Kidney epithelial cell (primary cell): ENCODE data around the gene SPINT3. TPM values are rescaled to one million over a fixed set of nuclear protein-coding genes. Genes with fewer than 3 reads are reported as not detected.

ENCODE experiments used
- DNase-seq: peaks from one replicate; pipeline ENCODE4 v3.0.0-alpha.2; 2010; ENCODE audit warnings: low read depth
- H3K27me3 ChIP-seq: 2 replicates; pipeline ENCODE4 v1.6.0; 2011; ENCODE audit warnings: low read length; ENCODE audit not compliant: control insufficient read depth, insufficient read depth
- H3K36me3 ChIP-seq: 2 replicates; pipeline ENCODE4 v1.5.1; 2011; ENCODE audit warnings: low read length; ENCODE audit not compliant: control insufficient read depth, insufficient read depth
- H3K4me3 ChIP-seq: 2 replicates; pipeline ENCODE4 v1.5.1; 2011; ENCODE audit warnings: low read depth, mild to moderate bottlenecking, control low read depth, low read length
- CTCF ChIP-seq: IDR thresholded peaks from 2 replicates; pipeline ENCODE4 v1.5.1; 2011; ENCODE audit warnings: mild to moderate bottlenecking, moderate library complexity, low read length, control low read depth, inconsistent platforms; ENCODE audit not compliant: insufficient read depth, poor library complexity, severe bottlenecking
- total RNA-seq: library from RNA; depleted of rRNA; stranded (reverse); fragments of >200 nt; gene quantifications from 2 replicates; pipeline ENCODE4 v1.2.3, GENCODE V29; 2015

SPINT3 gene
- total RNA-seq, 1 donor from 2014 or later: not detected

GRCh38 chr20:45463709-45464108 is 51.7 kb downstream of the SPINT3 start:
- Histone ChIP-seq H3K4me3 (no peak overlapping the region), H3K36me3 (no peaks in the 10 kb centered on the region), H3K27me3 (peaks cover 13% of the 10 kb centered on the region)
- no peak for DNase-seq
- TF ChIP-seq CTCF: no peak

GRCh38 chr20:45462711-45463509 is 52.5 kb downstream of the SPINT3 start:
- no peak for TF ChIP-seq CTCF
- H3K27me3 ChIP-seq: peaks cover 10% of the 10 kb centered on the region
- H3K36me3 ChIP-seq: no peaks in the 10 kb centered on the region
- H3K4me3 ChIP-seq: no peak overlapping the region
- DNase-seq: no peak

Other genes starting within 250 kb of the SPINT3 start
- gene RBPJL, start 208.8 kb downstream of the SPINT3 start, total RNA-seq: not detected in 2 replicates
- gene MATN4, start 207.3 kb downstream of the SPINT3 start, total RNA-seq: not detected in 2 replicates
- gene SDC4, start 167.2 kb downstream of the SPINT3 start, total RNA-seq: 155 and 175 TPM in 2 replicates
- 54.3 and 55.2 TPM in 2 replicates for gene SYS1, start 152.5 kb downstream of the SPINT3 start, total RNA-seq
- not detected in 2 replicates for gene TP53TG5, start 137.3 kb downstream of the SPINT3 start, total RNA-seq
- 57.2 and 64.4 TPM in 2 replicates for gene DBNDD2, start 107.3 kb downstream of the SPINT3 start, total RNA-seq
- 69.8 and 92.7 TPM in 2 replicates for gene PIGT, start 99.5 kb downstream of the SPINT3 start, total RNA-seq
- gene WFDC2, start 45.9 kb downstream of the SPINT3 start, total RNA-seq: 78.5 and 84.9 TPM in 2 replicates
- not detected in 2 replicates for gene WFDC6, start 23.9 kb upstream of the SPINT3 start, total RNA-seq
- not detected in 2 replicates for gene EPPIN, start 31.8 kb upstream of the SPINT3 start, total RNA-seq
- gene WFDC8, start 63.7 kb upstream of the SPINT3 start, total RNA-seq: not detected in 2 replicates
- gene WFDC10A, start 114.1 kb upstream of the SPINT3 start, total RNA-seq: not detected in 2 replicates
- not detected in 2 replicates for gene WFDC9, start 115.7 kb upstream of the SPINT3 start, total RNA-seq
- not detected in 2 replicates for gene WFDC11, start 154.6 kb upstream of the SPINT3 start, total RNA-seq
- gene WFDC13, start 186.4 kb upstream of the SPINT3 start, total RNA-seq: not detected in 2 replicates
- gene WFDC10B, start 189.4 kb upstream of the SPINT3 start, total RNA-seq: not detected in 2 replicates
- not detected in 2 replicates for gene SPINT4, start 206.7 kb upstream of the SPINT3 start, total RNA-seq